CD4-positive, alpha-beta T cell treated with Interleukin-12 subunit alpha and Interleukin-12 subunit beta, for 1 hour (primary cell): ENCODE data around the gene ABCA3.
"Not testable (repeated sequence)": the region's sequence is repeated elsewhere in the genome, so short reads cannot be mapped to it uniquely, and the experiment has no call there.

ENCODE experiments used
- DNase-seq: peaks from one replicate; pipeline ENCODE4 v3.0.0-alpha.2; 2020

ABCA3 gene

DNA sequence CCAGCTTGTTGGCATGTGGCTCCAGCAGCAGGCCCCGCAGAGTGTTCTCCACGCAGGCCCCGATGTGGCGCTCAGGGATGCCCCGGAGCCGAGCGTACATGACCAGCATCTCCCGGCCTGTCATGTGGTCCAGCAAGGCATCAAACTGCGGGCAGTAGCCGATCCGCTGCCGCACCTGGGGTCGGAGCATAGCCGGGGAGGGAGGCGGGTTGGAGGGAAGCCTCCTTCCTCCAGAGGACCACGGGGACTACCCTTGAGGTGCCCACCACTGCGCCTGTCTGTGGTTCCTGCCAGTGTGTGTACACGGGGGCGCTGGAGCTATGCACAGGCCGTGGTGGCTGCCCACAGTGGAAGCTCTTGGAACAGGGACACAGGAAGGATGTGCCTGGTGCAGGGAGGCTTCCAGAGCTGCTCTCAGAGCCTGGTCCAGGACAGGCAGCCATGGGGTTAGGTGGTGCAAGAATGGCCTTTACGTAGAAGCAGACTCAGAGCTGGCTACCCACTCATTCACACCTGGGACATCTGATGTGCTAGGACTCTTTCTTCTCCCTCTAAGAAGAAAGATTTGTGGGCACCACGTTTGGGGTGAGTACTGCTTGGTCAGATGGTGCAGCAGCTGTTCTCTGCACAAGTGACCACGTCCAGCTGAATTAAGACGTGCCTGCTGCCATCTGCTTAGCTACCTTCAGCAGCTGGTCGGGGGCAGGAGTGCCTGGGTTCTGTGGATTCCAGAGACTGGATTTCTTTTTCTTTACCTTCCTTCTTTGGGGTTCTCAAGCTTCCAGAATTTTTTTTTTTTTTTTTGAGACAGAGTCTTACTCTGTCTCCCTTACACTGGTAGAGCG, 61.4 kb downstream of the ABCA3 start:
- no peak for DNase-seq

GRCh38 chr16:2278272-2278608, 62.3 kb downstream of the ABCA3 start:
- DNase-seq: no peak

DNA sequence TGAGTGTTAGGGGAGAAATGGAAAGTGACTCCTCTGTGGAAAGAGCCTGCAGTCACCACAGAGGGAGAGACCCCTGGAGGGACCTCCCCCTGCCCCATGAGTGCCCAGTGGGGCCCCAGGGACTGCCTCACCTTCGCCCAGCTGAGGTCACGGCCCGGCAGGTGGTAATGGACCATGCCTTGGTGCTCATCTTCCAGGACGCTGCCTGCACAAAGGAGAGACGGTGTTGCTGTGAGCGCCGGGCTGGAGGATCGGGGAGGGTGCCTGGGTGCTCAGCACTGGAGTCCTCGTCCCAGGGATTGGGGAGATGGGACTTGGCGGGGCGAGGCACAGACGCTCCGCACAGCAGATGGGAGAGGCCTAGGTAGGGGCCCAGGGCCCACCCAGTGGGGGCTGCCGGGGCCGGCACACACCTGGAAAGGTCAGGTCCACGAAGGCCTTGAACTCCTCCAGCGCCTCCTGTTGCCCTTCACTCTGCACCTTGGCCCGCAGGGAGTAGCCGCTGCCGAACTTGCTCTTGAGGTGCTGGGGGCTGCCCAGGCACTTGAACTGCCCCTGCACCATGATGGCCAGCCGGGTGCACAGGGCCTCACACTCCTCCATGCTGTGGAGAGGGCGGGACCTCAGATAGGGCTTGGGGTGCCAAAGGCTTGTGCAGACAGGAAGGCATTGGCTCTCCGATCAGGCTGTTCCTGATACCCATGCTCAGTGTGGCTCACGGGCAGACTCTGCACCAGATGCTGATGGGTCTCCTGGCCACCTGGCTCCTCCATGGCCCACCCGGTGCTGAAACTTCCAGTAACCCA, 62.9 kb downstream of the ABCA3 start:
- no peak for DNase-seq

DNA sequence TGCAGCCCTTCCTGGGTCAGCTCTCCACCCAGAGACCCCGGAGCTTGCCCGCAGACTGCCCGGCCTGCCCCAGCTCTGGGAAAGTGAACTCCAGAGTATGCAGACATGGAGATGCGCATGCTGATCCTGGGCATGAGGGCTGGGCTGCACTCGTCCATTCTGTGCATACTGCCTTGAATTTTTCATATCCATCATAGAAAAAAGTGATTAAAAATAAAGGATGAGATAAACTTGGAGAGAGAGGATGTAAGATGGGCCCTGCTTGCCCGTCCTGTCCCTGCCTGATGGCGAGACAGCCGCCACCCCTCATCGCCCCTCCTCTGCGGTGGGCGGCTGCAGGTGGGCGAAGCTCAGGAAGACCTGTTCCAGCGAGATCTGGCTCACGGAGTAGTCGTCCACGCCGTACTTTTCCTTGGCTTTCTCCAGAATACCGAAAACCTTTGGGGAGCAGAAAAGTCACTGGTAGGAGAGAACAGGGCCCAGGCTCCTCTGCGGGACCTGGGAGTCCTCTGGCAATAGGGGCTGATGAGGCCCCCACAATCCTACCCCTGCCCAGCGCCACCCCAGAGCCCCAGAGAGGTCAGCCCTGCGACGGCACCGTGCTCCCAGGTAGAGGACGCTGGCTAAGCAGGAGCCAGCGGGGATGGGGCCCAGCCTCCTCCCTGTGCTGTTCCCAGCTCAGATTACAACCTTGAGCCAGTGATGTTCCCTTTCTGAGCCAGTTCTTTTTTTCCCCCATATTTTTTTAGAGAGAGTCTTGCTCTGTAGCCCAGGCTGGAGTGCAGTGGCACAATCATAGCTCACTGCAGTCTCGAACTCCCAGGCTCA, 63.9 kb downstream of the ABCA3 start:
- no peak for DNase-seq

DNA sequence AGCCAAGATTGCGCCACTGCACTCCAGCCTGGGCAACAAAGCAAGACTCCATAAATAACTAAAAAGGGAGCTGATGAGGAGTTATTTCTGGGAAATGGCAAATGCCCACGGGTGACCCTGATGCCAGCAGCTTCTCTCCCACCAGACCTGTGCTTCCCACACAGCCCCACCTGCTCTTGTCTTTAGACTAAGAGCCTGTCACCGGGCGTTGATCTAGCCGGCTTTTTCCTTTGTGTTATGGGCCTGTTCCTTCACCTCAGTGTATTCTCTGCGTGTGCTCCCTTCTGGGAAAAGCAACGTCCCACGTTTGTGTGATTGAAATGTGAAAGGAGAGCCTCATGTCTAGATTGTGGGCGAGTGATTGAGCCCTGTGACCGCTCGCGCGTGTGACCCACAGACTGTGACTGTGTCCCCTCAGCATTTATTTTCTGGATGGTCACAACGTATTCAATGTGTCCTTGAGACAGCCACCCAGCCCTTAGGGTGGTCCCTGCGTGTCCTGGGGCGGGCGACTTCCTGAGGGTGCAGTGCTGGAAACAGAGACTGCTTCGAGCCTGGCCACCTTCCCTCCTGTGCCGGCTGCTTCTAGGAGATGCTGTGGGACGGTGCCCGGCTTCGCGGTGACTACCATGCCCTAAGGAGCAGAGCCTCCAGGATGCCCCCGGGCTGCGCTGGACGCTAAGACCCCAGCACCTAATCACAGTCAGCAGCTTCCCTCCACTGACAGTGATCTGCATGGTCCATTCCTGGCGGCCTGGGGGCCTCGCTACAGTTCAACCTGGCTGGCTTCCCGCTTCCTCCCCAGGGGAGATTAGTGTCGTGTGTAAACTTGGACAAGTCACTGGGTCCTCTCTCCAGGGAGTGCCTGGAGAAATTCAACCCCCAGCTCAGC, 64.8 kb downstream of the ABCA3 start:
- no peak for DNase-seq

- DNase-seq: no peak
These were observed 66.6 kb downstream of the ABCA3 start for GRCh38 chr16:2273931-2274330.

DNA sequence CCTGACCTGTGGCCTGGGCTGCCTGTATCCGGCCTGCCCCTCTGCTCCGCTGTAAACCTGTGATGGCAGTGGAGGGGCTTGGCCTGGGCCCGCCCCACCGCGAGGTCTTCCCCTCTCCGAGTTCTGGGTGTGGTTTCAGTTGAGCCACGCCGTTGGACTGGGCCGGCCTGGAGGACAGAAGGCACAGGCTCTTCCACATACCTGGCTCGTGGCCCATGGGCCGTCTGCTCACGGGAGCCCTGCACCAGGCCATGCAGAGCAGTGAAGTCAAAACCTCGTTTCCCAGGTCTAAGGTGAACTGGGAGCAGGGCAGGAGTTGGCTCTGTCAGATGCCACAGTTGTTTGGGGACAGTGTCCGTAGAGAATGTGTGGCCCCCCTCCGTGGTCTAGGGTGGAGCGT, 67.0 kb downstream of the ABCA3 start:
- no peak for DNase-seq

- DNase-seq: no peak
These were observed 68.6 kb downstream of the ABCA3 start for GRCh38 chr16:2271848-2272461.

DNA sequence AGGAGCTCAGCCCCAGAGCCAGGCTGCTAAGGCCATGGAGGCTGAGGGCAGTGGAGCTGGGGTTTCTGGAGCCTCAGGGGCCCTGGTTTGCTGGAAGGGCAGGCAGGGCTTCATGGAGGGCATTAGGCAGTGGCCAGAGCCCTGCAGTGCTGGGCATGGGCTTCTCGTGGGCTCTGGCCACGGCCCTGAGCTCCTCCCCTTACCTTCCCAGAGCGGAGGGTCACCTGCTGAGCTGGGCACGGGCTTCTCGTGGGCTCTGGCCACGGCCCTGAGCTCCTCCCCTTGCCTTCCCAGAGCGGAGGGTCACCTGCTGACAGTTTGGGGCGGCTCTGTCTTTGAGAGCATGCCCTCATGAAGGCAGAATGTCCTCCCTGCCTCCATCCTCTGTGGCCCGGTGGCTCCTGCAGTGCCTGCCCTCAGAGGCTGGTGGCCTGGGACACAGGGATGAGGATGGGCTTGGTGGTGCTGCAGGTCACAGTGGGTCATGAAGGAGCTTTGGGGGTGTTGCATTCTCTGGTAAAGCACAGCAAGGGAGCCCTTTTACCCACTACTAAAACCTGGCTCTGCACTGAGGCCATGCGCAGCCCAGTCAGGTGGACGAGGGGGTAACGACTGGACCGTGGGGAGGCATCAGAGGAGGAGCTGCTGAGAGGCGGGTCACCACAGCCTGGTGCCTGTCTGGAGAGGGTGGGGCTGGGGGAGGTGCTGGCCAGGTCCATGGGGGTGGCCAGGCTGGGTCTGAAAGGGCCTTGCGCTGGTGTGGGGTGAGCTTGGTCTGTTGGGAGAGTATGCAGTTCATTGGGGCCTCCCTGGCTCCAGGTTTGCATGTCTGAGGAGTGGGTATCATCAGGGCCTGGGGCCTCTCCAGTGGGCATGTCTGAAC, 69.7 kb downstream of the ABCA3 start:
- no peak for DNase-seq

- DNase-seq: no peak
These were observed 70.5 kb downstream of the ABCA3 start for GRCh38 chr16:2270070-2270462.

GRCh38 chr16:2267913-2268666, 72.4 kb downstream of the ABCA3 start, which contains the start of gene RNPS1:
RNPS1 (minus strand) TSS chr16:2268126; CDS start chr16:2264643, 3,483 bp downstream.
- peak; percentile 95 for DNase-seq

GRCh38 chr16:2267505-2267912, 73.0 kb downstream of the ABCA3 start:
- DNase-seq: not testable (repeated sequence)

DNA sequence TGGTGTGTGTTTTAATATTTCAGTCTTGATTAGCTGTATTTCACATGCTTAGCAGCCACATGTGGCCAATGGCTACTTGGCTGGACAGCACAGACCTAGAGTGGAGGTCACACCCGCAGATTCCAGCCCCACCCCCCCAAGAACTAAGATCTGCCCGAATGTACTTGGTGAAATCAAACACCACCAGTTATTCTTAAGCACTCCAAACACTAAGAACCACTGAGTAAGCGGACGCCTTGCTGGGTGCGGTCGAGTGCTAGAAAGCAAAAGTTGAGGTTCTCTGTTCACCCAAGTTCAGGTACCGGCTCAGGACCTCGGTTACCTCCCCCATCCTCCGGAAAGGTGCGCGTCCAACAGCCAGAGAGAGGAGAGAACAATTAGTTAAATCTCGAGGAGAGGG, 73.6 kb downstream of the ABCA3 start:
- DNase-seq: peak; percentile 24

- not testable (repeated sequence) for DNase-seq
These were observed 77.5 kb downstream of the ABCA3 start for GRCh38 chr16:2263026-2263425.

DNA sequence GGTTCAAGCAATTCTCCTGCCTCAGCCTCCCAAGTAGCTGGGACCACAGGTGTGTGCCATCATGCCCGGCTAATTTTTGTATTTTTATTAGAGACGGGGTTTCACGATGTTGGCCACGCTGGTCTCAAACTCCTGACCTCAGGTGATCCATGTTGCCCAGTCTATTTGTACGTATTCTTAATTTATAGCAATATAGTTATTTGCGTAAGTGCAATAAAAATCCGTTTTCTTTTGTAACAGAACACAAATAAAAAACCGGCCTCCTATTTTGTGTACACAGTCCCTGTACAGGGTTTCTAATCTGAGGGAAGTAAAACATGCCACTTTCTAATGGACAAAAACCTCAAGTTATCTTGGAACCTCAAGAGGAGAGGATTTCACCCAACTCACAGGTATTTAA, 80.3 kb downstream of the ABCA3 start:
- DNase-seq: no peak

- DNase-seq: not testable (repeated sequence)
These were observed 82.0 kb downstream of the ABCA3 start for GRCh38 chr16:2258530-2258929.

DNA sequence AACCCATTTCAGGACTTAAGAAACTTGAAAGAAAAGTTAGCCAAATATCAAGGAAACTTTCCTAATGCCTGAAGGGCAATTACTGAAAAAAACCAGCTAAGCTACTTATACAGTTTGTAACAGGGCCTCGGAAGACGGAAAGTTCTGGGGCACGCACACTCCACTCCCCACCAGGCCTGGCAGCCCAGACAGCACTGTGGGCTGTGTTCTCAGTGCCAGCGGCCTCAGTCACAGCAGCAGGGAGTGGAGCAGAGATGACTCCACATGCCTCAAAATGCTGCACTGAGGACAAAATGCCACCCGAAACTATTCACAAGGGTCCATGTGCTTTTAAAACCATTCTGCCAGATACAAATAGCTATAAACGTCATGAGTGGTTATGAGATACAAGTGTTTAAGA, 82.8 kb downstream of the ABCA3 start:
- no peak for DNase-seq

GRCh38 chr16:2256531-2257140, 83.9 kb downstream of the ABCA3 start:
- no peak for DNase-seq

DNA sequence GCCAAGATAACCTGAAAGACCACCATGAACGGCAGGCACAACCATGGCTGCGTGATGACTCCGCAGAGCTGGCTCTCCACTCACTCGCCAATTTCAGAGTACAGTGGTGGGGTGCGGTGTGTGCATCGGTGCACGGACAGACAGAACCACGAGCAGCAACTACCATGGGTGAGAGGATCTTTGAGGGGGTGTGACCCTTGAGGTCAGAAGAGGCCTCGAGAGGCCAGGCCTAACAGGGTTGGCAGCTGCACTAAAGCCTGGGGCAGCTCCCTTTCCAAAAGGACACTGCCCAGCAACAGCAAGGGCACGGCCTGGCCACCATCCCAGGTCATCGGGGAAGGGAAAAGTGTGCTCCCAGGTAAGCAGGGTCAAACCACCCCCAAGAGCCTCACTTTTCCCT, 87.2 kb downstream of the ABCA3 start:
- DNase-seq: no peak

DNA sequence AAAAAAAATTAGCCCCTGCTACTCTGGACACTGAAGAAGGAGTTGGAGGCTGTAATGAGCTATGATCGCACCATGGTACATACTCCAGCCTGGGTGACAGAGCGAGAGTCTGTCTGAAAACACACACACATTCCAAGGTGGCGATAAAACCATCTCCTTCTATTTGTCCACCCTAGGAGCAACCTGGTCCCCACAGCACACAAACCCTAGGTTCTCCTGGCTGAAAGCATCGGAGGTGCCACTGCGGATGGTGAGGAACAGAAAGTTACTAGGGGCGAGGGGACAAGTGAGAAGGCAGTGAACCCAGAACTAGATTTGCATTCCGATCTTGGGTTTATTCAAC, 87.8 kb downstream of the ABCA3 start:
- no peak for DNase-seq
